ENCODE results near the gene ZFYVE21. TPM values are rescaled to one million over a fixed set of nuclear protein-coding genes. Genes with fewer than 3 reads are reported as not detected.
A peak's percentile ranks its signal among the peaks of the same experiment; 100 is the strongest.

ZFYVE21 gene
- total RNA-seq, 6 donors from 2014 or later, result 29.3 to 92.1 (median 65.5) TPM

DNA sequence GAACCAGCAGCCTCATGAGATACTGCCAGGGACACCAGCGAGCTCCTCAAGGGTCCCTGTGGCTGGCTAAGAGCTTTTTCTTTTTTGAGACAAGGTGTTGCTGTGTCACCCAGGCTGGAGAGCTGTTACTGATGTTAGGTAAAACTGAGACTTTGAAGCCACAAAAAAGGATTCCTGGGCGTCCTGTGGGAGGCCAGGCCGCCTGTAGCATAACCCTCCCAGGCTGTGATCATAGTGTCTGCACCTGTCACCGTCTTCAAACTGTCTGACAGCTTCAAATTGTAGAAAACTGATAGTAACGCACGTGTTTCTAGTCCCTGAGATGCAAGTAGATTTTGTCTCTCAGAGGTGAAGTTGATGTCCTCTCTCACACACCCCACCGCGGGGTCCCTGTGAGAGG lies 4.1 kb downstream of the ZFYVE21 start:
- no peak for DNase-seq
- Histone ChIP-seq H3K9me3 (no peaks in the 10 kb centered on the region), H3K4me3 (no peak overlapping the region), H3K36me3 (no peaks in the 10 kb centered on the region), H3K4me1 (peaks cover 28 to 71% (median 34%) of the 10 kb centered on the region in 4 donors), H3K27ac (no peak overlapping the region), H3K27me3 (no peaks in the 10 kb centered on the region)
- TF ChIP-seq EP300 (IDR thresholded peaks at IDR 0.05) (no peak), CTCF (IDR thresholded peaks at IDR 0.05) (no peak), POLR2AphosphoS5 (IDR thresholded peaks at IDR 0.05) (no peak), POLR2A (IDR thresholded peaks at IDR 0.05) (no peak)
- no peak for ATAC-seq (ENCODE audit: low FRiP score in 2 of 2)
- 87 to 93% methylated on average over 7 to 8 of the region's 8 CpGs for WGBS, 2 donors

DNA sequence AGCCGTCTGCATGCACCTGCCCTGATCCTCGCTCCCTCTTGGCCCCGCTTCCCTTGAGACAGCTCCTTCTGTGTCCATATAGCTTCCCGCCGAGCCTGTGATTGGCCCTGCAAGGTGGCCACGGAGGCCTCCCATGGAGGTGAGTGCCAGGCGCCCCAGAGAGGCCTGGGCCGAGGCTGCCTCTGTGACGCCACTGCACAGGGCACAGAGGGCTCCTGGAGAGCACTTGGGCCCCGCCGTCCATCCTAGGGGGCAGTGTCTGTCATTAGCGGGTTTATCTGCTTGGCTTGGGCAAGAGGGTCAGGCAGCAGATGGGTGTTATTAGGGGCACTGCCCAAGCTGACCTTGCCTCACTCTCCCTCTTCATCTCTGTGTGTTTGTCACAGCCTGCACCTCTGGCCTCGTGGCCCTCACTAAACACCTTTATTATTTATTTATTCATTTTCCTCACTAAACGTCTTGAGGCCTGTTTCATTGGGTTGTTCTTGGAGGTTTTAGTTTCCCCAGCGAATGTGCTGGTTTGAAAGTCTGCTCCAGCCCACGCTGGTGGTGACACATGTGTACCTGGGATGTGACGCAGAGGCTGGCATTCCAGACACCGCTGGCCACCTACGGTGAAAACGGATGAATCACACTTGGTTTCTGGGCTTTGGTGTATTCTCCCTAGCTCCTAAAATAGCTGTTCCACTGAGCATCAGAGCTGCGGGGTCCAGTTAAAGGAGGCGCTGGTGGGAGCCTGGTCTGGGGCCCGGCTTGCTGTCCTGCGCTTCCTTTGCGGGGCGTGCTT lies 5.9 kb downstream of the ZFYVE21 start:
- Histone ChIP-seq H3K4me3 (no peak overlapping the region), H3K4me1 (peaks cover 25 to 61% (median 31%) of the 10 kb centered on the region in 4 donors), H3K27me3 (no peaks in the 10 kb centered on the region), H3K9me3 (no peaks in the 10 kb centered on the region), H3K27ac (peak overlapping the region in 1 of 4 donors; percentile 31), H3K36me3 (peaks cover 0 to 7% (median 2%) of the 10 kb centered on the region in 4 donors)
- TF ChIP-seq POLR2A (IDR thresholded peaks at IDR 0.05), result no peak
- TF ChIP-seq CTCF (IDR thresholded peaks at IDR 0.05), result no peak
- no peak for TF ChIP-seq EP300 (IDR thresholded peaks at IDR 0.05)
- TF ChIP-seq POLR2AphosphoS5 (IDR thresholded peaks at IDR 0.05), result no peak
- 86 to 87% methylated on average over 22 to 24 of the region's 26 CpGs for WGBS, 2 donors
- ATAC-seq (ENCODE audit: low FRiP score in 2 of 2), result no peak
- peak in 1 of 2 donors; percentile 63 for DNase-seq

GRCh38 chr14:103723748-103724081 lies 8.1 kb downstream of the ZFYVE21 start:
- TF ChIP-seq POLR2AphosphoS5 (IDR thresholded peaks at IDR 0.05) (no peak), CTCF (IDR thresholded peaks at IDR 0.05) (no peak), POLR2A (IDR thresholded peaks at IDR 0.05) (no peak), EP300 (IDR thresholded peaks at IDR 0.05) (no peak)
- WGBS, 2 donors, result 81 to 94% methylated on average over 6 to 7 of the region's 7 CpGs
- no peak for DNase-seq
- ATAC-seq (ENCODE audit: low FRiP score in 2 of 2), result no peak
- Histone ChIP-seq H3K27ac (peak overlapping the region in 3 of 4 donors; percentile 50 to 56 (median 52)), H3K36me3 (peaks cover 0 to 16% (median 9%) of the 10 kb centered on the region in 4 donors), H3K4me3 (no peak overlapping the region), H3K27me3 (no peaks in the 10 kb centered on the region), H3K9me3 (no peaks in the 10 kb centered on the region), H3K4me1 (peaks cover 16 to 48% (median 21%) of the 10 kb centered on the region in 4 donors)

DNA sequence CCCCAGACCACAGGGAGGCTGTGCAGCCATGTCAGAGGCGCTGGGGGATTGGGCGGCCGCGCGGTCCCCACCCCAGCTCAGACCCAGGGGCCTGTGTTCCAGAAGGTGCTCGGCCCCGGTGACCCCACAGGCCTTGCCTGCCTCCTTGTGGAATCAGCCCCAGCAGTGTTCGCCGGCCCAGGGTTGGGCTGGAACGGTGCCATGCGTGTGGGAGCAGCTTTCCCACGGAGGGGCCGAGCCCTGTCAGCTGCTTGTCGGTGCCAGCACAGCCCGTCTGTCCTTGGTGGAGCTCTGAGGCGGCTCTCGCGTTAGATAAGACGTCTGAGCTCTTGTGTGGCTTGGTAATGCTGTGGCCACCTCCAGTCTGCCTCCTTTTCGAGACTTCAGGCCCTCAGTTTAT lies 8.5 kb downstream of the ZFYVE21 start:
- ATAC-seq (ENCODE audit: low FRiP score in 2 of 2) (peak in 1 of 2 donors; percentile 61), DNase-seq (peak in 1 of 2 donors; percentile 87)
- no peak overlapping the region for H3K4me3 ChIP-seq
- no peaks in the 10 kb centered on the region for H3K27me3 ChIP-seq
- peaks cover 4 to 19% (median 12%) of the 10 kb centered on the region in 4 donors for H3K36me3 ChIP-seq
- TF ChIP-seq POLR2AphosphoS5 (IDR thresholded peaks at IDR 0.05), result no peak
- no peak for TF ChIP-seq POLR2A (IDR thresholded peaks at IDR 0.05)
- no peak for TF ChIP-seq EP300 (IDR thresholded peaks at IDR 0.05)
- no peak for TF ChIP-seq CTCF (IDR thresholded peaks at IDR 0.05)
- 55 to 84% methylated on average over 10 to 15 of the region's 20 CpGs for WGBS, 2 donors
- H3K9me3 ChIP-seq, result no peaks in the 10 kb centered on the region
- H3K4me1 ChIP-seq, result peaks cover 16 to 46% (median 21%) of the 10 kb centered on the region in 4 donors
- H3K27ac ChIP-seq, result peak overlapping the region in 3 of 4 donors; percentile 50 to 56 (median 52)
